Stimulated activated CD8-positive, alpha-beta memory T cell treated with anti-CD3 and anti-CD28 coated beads, Interleukin-7, amount 100 ng/mL, for 24 hours (primary cell): ENCODE measurements around the gene DIAPH2.
A peak's percentile ranks its signal among the peaks of the same experiment; 100 is the strongest.

Experiments used
- DNase-seq: peaks from one replicate; pipeline ENCODE4 v3.0.0-alpha.2; 2020; ENCODE audit warnings: low read depth

The DIAPH2 gene

DNA sequence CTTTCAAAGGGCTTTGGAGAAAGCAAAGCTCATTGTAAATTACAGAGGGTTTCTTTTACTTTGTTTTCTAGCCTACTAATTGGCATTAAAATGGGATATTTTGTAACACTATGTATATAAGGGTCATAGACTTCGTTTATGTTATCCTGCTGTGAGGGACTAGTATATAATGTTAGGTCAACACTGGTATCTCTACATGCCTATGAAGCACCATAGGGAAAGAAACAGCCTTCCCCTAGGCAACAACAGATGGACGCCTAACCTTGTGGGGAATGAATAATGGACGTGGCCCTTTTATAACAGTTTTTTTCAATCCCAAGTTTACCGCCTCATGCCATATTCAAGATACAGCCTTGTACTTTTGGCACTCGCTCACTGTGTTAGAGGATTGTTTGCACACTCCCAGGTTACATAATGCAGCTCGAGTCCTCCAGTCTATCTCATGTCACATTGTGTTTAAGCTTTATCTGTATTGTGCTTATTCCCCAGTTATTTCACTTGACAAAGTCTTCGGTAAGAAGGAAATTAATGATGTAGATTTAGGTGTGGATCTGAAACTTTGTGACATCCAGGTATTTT is 910.1 kb downstream of the DIAPH2 start:
- DNase-seq, result no peak

DNA sequence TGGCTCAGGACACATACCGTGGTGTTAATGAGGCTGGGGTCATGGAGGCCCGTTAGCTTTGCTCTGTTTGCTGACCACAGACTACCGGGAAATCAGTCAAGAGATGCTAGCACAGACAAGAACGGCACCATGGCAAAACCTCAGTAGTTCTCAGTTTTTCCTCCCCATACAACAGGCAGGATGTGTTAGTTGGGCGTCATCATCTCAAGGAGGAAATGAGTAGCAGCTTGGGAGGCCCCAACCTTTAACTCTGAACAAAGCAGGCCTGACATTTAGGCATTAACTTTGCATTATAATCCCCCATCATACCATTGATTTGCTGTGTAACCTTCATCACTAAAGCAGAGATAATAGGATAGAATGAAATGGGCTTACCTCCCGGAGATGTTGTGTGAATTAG is 913.3 kb downstream of the DIAPH2 start:
- DNase-seq, result peak; percentile 2

DNA sequence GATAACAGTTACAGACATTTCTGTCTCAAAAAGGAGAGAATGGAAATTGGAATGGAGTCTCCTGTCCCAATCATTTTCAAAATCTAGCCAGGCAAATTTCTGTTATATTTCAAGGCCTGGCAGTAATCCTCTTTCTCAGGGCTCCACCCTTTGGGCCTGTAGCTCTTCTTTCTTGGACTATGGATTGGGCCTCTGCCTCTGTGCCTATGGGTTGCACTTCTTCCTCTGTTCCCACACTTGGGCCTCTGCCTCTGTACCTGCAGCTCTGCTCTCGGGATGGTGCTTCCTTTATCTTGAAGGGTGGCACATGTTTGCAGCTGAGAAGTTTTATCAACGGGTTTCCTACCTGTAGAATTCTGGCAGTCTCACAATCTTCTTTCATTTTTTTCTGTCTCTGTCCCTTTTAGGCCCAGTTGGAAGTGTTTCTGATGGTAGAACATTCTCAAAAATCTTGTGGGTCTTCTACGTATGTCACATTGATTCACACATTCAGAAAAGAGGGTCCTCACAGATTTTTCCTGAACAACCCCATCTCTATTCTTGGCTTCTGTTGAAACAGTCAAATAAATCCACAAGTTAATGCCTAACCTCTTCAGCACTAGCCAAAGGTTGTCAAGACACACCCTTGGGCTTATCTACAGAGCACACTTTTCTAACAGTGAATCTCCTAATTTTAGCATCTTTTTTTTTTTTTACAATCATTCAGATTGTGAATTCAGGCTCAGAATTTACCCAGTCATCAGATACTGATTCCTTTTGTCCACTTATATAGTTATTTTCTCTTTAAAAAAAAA is 918.0 kb downstream of the DIAPH2 start:
- no peak for DNase-seq

DNA sequence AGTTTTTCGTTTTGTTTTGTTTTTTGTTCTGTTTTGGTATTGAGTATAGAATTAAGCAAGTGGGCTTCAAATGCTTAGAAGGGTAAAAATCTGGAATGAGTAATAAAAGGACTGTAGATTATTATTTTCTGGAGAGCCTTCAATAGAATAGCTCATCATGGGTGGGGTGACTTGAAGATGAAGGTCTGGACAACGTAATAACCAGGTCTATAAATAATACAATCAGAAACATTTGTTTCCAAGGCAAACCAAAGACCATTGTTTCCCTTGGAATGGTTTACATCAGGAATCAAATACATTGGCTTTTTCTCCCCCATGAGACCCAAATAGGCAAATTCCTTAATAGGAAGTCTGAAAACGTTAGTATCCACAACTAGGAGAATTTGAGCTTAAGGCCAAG is 920.6 kb downstream of the DIAPH2 start:
- no peak for DNase-seq

DNA sequence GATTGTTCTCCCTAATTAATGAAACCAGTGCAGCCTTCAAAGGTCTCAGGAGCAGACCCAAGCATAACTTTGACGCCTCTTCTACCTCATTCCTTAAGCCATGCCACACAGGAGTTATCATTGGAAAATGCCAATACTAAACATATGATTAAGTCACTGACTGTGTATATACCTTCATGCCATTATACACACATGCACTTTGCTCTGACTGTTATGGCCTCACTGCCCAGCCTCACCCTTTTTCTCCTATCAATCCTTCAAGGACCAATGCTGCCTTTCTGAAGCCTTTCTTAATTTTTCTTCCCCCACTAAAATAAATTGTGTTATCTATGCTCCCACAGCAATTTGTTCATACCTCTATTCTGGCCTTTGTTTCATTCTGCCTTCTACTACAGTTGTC is 924.7 kb downstream of the DIAPH2 start:
- DNase-seq, result no peak

DNA sequence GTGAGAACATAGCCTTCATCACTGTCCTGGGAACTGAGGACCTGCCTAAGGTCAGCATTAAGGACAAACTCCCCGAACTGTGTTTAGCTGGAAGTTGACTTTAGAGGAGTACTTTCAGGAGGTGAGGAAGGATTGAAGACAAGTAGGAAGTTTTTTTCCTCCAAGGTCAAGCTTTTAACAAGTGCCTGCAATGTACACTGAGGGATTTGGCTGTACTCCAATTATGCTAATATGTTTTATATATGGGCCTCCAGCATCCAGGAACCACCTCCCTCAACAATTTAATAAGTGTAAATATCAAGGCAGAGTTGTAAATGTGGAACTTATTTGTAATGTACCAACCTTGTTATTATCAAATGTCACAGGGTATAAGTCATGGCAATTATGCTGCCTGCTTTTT is 925.3 kb downstream of the DIAPH2 start:
- DNase-seq, result no peak

DNA sequence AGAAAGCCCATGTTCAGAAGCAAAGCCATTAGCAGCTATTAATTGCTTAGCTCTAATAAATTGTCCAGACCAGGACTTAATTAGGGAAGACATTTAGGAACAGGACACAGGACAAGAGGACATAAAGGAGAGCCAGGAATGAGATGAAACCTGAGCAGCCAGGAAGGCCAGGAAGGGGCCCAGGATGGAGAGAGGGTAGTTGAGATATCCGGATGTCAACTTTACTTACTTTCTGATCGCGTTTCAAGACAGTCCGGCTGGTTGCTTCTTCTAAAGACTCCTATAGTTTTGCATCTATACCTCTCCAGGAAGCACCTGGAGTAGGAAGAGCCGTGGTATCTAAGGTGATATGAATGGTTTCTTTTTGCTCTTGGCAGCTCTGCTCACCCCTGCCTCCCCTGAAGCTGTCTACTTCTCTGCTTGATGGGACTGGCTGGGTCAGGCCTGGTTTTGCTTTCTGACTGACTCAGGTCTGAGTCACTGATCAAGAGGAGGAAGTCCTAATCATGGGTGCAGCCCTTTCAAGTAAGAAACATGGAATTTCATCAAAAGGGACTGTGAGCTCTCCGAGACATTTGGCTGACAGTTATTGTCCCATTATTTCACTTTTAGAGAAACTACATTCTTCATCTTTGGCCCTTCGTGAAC is 932.4 kb downstream of the DIAPH2 start:
- no peak for DNase-seq

DNA sequence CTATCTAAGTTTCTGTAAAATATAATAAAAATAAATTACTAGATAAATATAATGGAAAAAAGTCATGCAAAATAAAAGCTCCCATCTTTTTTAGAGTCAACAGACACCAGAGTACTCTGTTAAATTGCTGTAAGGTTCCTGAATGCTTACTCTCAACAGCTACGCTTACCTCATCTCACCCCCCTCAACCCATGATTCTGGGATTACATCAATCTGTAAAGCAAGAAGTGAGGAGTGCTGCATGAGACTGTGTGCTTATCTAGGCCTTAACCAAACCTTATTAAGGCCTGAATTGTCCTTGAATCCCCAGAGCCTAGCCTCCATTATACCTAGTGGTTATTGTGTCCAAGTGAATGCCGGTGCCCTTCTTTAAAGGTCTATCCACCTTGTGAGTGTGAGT is 934.9 kb downstream of the DIAPH2 start:
- no peak for DNase-seq

DNA sequence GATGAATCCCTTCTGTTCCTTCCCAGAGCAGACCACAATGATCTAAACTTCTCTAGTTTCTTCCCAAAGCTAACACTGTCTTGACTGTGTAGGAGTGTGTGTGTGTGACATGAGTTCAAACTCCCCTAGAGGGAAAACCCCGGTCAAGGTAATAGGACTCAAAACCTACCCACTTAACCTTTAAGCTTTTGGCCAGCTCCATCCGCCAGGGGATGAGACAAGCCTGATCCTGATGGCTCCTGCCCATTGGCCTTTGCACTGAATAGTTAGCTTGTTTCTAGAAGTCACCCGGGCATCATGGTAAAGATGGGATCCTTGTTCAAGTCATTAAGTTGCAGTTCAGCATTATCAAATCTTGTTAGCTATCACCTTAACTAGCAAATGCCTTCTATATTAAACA is 937.5 kb downstream of the DIAPH2 start:
- DNase-seq, result no peak

DNA sequence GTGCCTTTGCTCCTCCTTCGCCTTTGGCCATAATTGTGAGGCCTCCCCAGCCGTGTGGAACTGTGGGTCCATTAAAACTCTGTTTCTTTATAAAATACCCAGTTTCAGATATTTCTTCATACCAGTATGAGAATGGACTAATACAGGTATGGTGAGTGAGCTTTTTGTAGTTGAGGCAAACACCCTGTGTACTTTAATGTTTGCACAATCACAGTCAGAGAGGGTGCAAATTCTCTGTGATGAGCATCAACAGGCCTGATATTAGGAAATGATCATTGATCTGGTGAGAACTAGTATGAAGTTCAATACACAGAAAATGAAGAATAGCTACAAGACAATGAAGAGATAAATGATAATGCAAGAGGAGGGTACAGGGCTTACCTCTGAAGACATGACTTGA is 943.7 kb downstream of the DIAPH2 start:
- DNase-seq, result no peak

DNA sequence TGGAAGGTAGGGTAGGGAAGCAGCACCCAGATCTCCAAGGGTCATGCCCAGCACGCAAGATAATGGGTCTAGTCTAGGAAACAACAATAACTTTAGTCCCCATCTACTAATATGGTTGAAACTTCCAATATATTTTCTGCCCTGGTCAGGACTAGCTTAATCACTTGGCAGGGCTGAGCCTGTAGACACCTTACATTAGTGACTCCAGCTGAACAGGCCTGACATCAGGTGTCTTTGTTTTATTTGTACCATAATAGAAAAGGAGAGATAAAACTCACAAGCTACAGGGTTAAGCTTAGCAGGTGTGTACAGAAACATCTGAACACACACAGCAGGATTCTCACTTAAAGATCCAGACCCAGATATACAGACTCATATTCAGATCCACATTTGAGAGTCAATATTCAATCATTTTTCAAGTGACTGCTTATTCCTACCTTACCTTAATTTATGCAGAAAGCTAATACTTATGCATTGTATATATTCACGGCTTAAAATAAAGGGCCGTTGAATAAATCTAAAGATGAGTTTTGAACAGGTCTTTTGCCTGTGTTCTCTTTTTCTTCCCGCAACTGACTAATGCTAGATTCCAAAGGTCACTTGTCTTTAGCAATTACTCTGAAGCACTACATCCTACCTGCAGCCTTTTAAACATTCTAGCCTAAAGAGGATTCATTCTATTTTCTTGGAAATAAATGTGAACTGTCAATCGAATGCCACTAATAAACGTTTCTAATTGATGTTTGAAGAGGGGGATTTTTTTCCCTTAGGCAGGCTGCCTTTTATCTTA is 944.4 kb downstream of the DIAPH2 start:
- no peak for DNase-seq

DNA sequence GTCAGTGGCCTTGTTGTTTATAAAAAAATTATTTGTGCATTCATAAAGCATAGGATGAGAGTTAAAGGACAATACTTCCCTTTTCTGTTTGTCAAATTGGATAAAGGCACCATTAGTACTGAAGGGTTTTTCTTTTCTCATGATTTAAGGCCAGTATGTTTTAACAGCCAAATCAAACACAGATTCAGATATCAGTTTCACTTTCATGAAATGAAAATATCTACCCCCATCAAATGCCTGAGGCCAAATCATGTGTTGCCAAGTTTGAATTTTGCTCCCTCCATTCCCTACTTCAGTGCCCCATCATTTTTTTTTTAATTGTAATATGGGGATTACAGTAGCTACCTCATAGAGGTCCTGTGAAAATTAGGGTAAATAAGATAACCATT is 944.9 kb downstream of the DIAPH2 start:
- no peak for DNase-seq

DNA sequence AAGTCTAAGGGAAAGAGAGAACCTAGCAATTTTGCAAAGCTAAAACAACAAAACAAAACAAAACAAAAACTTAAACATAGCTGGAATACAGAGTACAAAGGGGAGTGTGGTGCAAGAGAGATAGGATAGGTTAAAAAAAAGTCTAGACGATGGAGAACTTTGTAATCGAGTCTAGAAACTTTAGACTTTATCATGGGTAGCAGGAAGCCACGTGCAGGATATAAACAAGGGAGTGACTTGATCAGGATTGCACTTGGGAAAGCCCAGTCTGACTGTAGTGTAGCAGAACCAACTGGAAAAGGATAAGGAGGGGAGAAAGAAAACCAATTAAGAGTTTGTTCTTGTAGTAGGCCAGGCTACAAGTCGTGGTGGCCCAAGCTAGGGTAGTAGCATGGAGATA is 949.2 kb downstream of the DIAPH2 start:
- DNase-seq, result no peak

DNA sequence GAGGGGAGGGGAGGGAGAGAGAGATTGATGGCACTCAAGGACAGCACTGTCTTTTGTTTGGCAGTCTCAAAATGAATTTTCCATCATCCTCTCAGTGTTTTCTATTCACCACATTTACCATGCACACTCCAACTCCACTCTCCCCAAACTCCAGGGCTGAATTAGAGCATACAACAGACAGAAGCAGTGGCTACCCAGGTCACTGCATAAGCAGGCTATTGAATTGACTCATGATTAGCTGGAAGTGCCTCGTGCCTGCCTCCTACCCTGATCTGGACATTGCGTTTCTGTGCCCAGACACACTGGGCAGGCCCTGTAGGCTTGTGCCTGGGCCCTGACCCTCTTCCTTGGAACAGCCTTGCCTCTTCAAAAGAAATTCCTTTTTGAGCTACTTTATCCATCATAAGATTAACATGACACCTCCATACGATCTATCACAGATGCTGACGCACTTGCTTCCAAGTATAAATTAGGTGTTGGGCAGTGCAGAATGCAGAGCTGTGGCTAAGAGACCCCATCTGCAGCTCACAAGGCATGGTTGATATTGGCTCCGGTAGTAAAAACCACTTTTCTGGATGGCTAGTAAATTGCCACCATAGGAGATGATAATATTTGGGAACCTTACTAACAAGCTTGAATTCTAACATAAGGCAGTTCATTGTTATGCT is 952.0 kb downstream of the DIAPH2 start:
- no peak for DNase-seq

DNA sequence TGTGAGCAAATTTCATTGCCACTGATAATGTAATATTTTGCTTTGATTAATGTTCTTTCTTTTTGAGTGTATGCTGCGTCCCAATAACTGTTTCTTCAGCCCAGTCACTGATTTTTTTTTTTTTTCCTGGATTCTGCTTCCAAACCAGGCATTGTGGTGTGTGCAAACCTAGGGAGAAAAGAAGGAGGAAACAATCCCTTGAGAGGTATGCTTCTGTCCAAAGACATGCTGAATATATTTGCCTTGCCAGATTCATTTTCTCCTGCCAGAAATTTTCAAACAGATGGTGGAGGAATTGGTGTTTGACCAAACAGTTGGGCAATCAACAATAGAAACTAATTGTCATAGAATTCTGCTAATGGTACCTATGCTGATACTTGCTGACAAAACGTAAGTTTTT is 952.6 kb downstream of the DIAPH2 start:
- no peak for DNase-seq

DNA sequence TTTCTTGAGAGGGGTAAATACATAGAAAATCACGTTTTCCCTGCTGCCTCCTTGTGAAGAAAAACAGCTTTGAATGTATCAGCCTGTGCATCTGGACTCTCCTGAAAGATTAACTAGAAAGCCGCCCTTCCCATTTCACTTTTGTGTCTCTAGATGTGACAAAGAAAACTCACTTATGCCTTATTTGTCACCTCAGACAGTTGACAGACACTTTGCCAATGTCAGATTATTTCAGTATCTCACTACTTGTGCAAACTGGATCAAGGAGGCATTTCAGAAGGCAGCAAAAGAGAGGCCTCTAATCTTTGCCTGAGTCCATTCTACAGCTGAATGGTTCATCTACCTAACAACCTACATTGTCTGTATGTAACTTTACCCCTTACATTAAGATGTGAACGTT is 954.0 kb downstream of the DIAPH2 start:
- no peak for DNase-seq

DNA sequence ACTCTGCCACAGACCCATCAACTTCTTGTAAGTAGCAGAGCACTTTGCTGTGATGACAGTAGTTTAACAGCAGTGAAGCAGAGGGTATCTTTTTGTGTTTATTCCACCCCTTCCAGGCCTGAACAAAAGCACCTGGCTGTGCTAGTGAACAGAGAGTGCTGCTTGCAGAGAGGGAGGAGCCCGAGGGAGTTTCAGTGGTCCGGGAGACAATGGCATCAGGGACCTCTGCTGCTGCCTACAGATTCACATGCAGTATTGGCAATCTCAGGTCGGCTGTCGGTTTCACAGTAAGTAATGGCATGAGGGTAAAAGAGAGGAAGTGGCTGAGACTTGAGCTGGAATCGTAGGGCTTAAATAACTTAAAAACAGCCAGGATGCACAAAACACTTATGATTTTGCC is 954.9 kb downstream of the DIAPH2 start:
- DNase-seq, result no peak
